ENCODE data around the gene INPP5D. TPM values are rescaled to one million over a fixed set of nuclear protein-coding genes. Genes with fewer than 3 reads are reported as not detected.
"Not testable (repeated sequence)": the region's sequence is repeated elsewhere in the genome, so short reads cannot be mapped to it uniquely, and the experiment has no call there.

The INPP5D gene
- total RNA-seq, 4 donors from 2014 or later = 8.0 to 12.5 (median 11.9) TPM

- Histone ChIP-seq H3K9me3 (no peaks in the 10 kb centered on the region), H3K4me1 (no peaks in the 10 kb centered on the region), H3K4me3 (no peak overlapping the region), H3K27ac (replicated peaks in 1 of 4) (no peak overlapping the region), H3K36me3 (no peaks in the 10 kb centered on the region), H3K27me3 (peaks cover 0 to 29% (median 2%) of the 10 kb centered on the region in 4 donors)
- WGBS = 93% methylated on average over 3 of the region's 3 CpGs
- TF ChIP-seq POLR2A (IDR thresholded peaks at IDR 0.05; ENCODE audit: low read depth) (no peak), EP300 (IDR thresholded peaks at IDR 0.05) (no peak), CTCF (IDR thresholded peaks at IDR 0.05) (no peak), POLR2AphosphoS5 (IDR thresholded peaks at IDR 0.05) (no peak)
- intact Hi-C loops (cut with DNase I) = no loop called here
- DNase-seq (ENCODE audit: extremely low spot score) = no peak
Measured at GRCh38 chr2:233047206-233047605, 12.9 kb upstream of the INPP5D start.

GRCh38 chr2:233047667-233048066 is 12.5 kb upstream of the INPP5D start:
- Histone ChIP-seq H3K4me3 (no peak overlapping the region), H3K27me3 (peaks cover 0 to 31% (median 2%) of the 10 kb centered on the region in 4 donors), H3K4me1 (no peaks in the 10 kb centered on the region), H3K36me3 (no peaks in the 10 kb centered on the region), H3K27ac (replicated peaks in 1 of 4) (no peak overlapping the region), H3K9me3 (no peaks in the 10 kb centered on the region)
- no peak for DNase-seq (ENCODE audit: extremely low spot score)
- intact Hi-C loops (cut with DNase I) = no loop called here
- no peak for TF ChIP-seq EP300 (IDR thresholded peaks at IDR 0.05)
- 89% methylated on average over 9 of the region's 9 CpGs for WGBS

- WGBS = 82% methylated on average over 10 of the region's 10 CpGs
- peaks cover 0 to 37% (median 2%) of the 10 kb centered on the region in 4 donors for H3K27me3 ChIP-seq
- no peaks in the 10 kb centered on the region for H3K4me1 ChIP-seq
- intact Hi-C loops (cut with DNase I) = no loop called here
- H3K4me3 ChIP-seq = no peak overlapping the region
- H3K36me3 ChIP-seq = no peaks in the 10 kb centered on the region
- DNase-seq (ENCODE audit: extremely low spot score) = no peak
- no peak for TF ChIP-seq POLR2AphosphoS5 (IDR thresholded peaks at IDR 0.05)
- TF ChIP-seq EP300 (IDR thresholded peaks at IDR 0.05) = no peak
- TF ChIP-seq POLR2A (IDR thresholded peaks at IDR 0.05; ENCODE audit: low read depth) = no peak
- no peak for TF ChIP-seq CTCF (IDR thresholded peaks at IDR 0.05)
- no peak overlapping the region for H3K27ac ChIP-seq (replicated peaks in 1 of 4)
- H3K9me3 ChIP-seq = no peaks in the 10 kb centered on the region
Measured at GRCh38 chr2:233048569-233049193, 11.5 kb upstream of the INPP5D start.

- no peak overlapping the region for H3K4me3 ChIP-seq
- 55% methylated on average over 4 of the region's 4 CpGs for WGBS
- H3K27ac ChIP-seq (replicated peaks in 1 of 4) = no peak overlapping the region
- H3K27me3 ChIP-seq = peaks cover 0 to 43% (median 2%) of the 10 kb centered on the region in 4 donors
- peaks cover 0 to 6% (median 2%) of the 10 kb centered on the region in 4 donors for H3K4me1 ChIP-seq
- intact Hi-C loops (cut with DNase I) = no loop called here
- no peak for DNase-seq (ENCODE audit: extremely low spot score)
- TF ChIP-seq EP300 (IDR thresholded peaks at IDR 0.05) = no peak
- TF ChIP-seq CTCF (IDR thresholded peaks at IDR 0.05) = no peak
- no peak for TF ChIP-seq POLR2AphosphoS5 (IDR thresholded peaks at IDR 0.05)
- no peak for TF ChIP-seq POLR2A (IDR thresholded peaks at IDR 0.05; ENCODE audit: low read depth)
- no peaks in the 10 kb centered on the region for H3K9me3 ChIP-seq
- H3K36me3 ChIP-seq = no peaks in the 10 kb centered on the region
Measured at GRCh38 chr2:233049194-233049761, 10.9 kb upstream of the INPP5D start.

- TF ChIP-seq POLR2AphosphoS5 (IDR thresholded peaks at IDR 0.05) = peak; percentile 32 to 67
- TF ChIP-seq CTCF (IDR thresholded peaks at IDR 0.05) = no peak
- Histone ChIP-seq H3K4me1 (peaks cover 0 to 9% (median 3%) of the 10 kb centered on the region in 4 donors), H3K36me3 (no peaks in the 10 kb centered on the region), H3K9me3 (no peaks in the 10 kb centered on the region), H3K27me3 (peaks cover 0 to 45% (median 2%) of the 10 kb centered on the region in 4 donors), H3K27ac (replicated peaks in 1 of 4) (peak overlapping the region in 2 of 4 donors; percentile 7 to 46), H3K4me3 (no peak overlapping the region)
- intact Hi-C loops (cut with DNase I) = loop anchor here (10.0 kb wide), 1 partner anchor 447 kb away; no protein-coding TSS in a partner anchor
- WGBS = 44% methylated on average over 23 of the region's 24 CpGs
- no peak for DNase-seq (ENCODE audit: extremely low spot score)
Measured at GRCh38 chr2:233051241-233052149, 8.6 kb upstream of the INPP5D start.

- not testable (repeated sequence) for DNase-seq (ENCODE audit: extremely low spot score)
Measured at GRCh38 chr2:233052517-233052916, 7.6 kb upstream of the INPP5D start.

More at GRCh38 chr2:233052517-233052916, 7.6 kb upstream of the INPP5D start:
- H3K4me3 ChIP-seq; H3K9me3 ChIP-seq; H3K27ac ChIP-seq (replicated peaks in 1 of 4); H3K4me1 ChIP-seq; H3K36me3 ChIP-seq: not testable (repeated sequence)
- peaks cover 0 to 40% (median 2%) of the 10 kb centered on the region in 4 donors for H3K27me3 ChIP-seq
- intact Hi-C loops (cut with DNase I) = loop anchor here (10.0 kb wide), 1 partner anchor 448 kb away; no protein-coding TSS in a partner anchor
- WGBS = 95% methylated on average over 4 of the region's 4 CpGs
